ENCODE measurements around the gene CWC22. TPM values are rescaled to one million over a fixed set of nuclear protein-coding genes. Genes with fewer than 3 reads are reported as not detected.

The CWC22 gene
- total RNA-seq, 2 donors from 2014 or later = 16.3 to 17.8 TPM

- H3K4me1 ChIP-seq (replicated peaks) = no peaks in the 10 kb centered on the region
- no peak overlapping the region for H3K27ac ChIP-seq
- no peak for DNase-seq (ENCODE audit: low spot score)
- no peaks in the 10 kb centered on the region for H3K36me3 ChIP-seq
- intact Hi-C loops (cut with DNase I) = no loop called here
- no peak for TF ChIP-seq POLR2A (IDR thresholded peaks at IDR 0.05)
- no peak for TF ChIP-seq POLR2AphosphoS5 (IDR thresholded peaks at IDR 0.05)
- no peak for TF ChIP-seq CTCF (IDR thresholded peaks at IDR 0.05)
- H3K9me3 ChIP-seq = no peaks in the 10 kb centered on the region
- H3K4me3 ChIP-seq = no peak overlapping the region
- whole genome bisulfite sequencing = 60% methylated on average over 5 of the region's 5 CpGs
- no peaks in the 10 kb centered on the region for H3K27me3 ChIP-seq (replicated peaks; ENCODE audit: insufficient read depth)
These were observed 27.1 kb upstream of the CWC22 start for GRCh38 chr2:180033993-180034894.

- 97% methylated on average over 1 of the region's 1 CpG for WGBS
- H3K36me3 ChIP-seq = no peaks in the 10 kb centered on the region
- no peak overlapping the region for H3K27ac ChIP-seq
- no peak overlapping the region for H3K4me3 ChIP-seq
- no peak for TF ChIP-seq CTCF (IDR thresholded peaks at IDR 0.05)
- no peak for TF ChIP-seq POLR2AphosphoS5 (IDR thresholded peaks at IDR 0.05)
- no peak for TF ChIP-seq POLR2A (IDR thresholded peaks at IDR 0.05)
- intact Hi-C loops (cut with DNase I) = no loop called here
- no peaks in the 10 kb centered on the region for H3K4me1 ChIP-seq (replicated peaks)
- no peaks in the 10 kb centered on the region for H3K27me3 ChIP-seq (replicated peaks; ENCODE audit: insufficient read depth)
- H3K9me3 ChIP-seq = no peaks in the 10 kb centered on the region
- no peak for DNase-seq (ENCODE audit: low spot score)
These were observed 22.5 kb upstream of the CWC22 start for GRCh38 chr2:180029575-180029974.

GRCh38 chr2:180021850-180022249 is 14.8 kb upstream of the CWC22 start:
- Histone ChIP-seq H3K4me1 (replicated peaks) (no peaks in the 10 kb centered on the region), H3K4me3 (no peak overlapping the region), H3K27ac (no peak overlapping the region), H3K36me3 (no peaks in the 10 kb centered on the region), H3K9me3 (no peaks in the 10 kb centered on the region), H3K27me3 (replicated peaks; ENCODE audit: insufficient read depth) (no peaks in the 10 kb centered on the region)
- intact Hi-C loops (cut with DNase I) = no loop called here
- no peak for DNase-seq (ENCODE audit: low spot score)
- WGBS = 86% methylated on average over 23 of the region's 23 CpGs
- TF ChIP-seq POLR2A (IDR thresholded peaks at IDR 0.05) = no peak
- no peak for TF ChIP-seq CTCF (IDR thresholded peaks at IDR 0.05)
- no peak for TF ChIP-seq POLR2AphosphoS5 (IDR thresholded peaks at IDR 0.05)

- no peak overlapping the region for H3K4me3 ChIP-seq
- no peaks in the 10 kb centered on the region for H3K27me3 ChIP-seq (replicated peaks; ENCODE audit: insufficient read depth)
- H3K4me1 ChIP-seq (replicated peaks) = no peaks in the 10 kb centered on the region
- no peaks in the 10 kb centered on the region for H3K36me3 ChIP-seq
- TF ChIP-seq CTCF (IDR thresholded peaks at IDR 0.05) (no peak), POLR2A (IDR thresholded peaks at IDR 0.05) (no peak), POLR2AphosphoS5 (IDR thresholded peaks at IDR 0.05) (no peak)
- no peak overlapping the region for H3K27ac ChIP-seq
- no peaks in the 10 kb centered on the region for H3K9me3 ChIP-seq
- DNase-seq (ENCODE audit: low spot score) = no peak
- WGBS = 77% methylated on average over 4 of the region's 4 CpGs
- intact Hi-C loops (cut with DNase I) = no loop called here
These were observed 10.7 kb upstream of the CWC22 start for GRCh38 chr2:180017784-180018183.

GRCh38 chr2:180016937-180017336 is 9.8 kb upstream of the CWC22 start:
- Histone ChIP-seq H3K27ac (no peak overlapping the region), H3K9me3 (no peaks in the 10 kb centered on the region), H3K4me3 (no peak overlapping the region), H3K36me3 (no peaks in the 10 kb centered on the region), H3K4me1 (replicated peaks) (no peaks in the 10 kb centered on the region), H3K27me3 (replicated peaks; ENCODE audit: insufficient read depth) (no peaks in the 10 kb centered on the region)
- WGBS = 90% methylated on average over 2 of the region's 2 CpGs
- no peak for DNase-seq (ENCODE audit: low spot score)
- TF ChIP-seq CTCF (IDR thresholded peaks at IDR 0.05) = no peak
- TF ChIP-seq POLR2A (IDR thresholded peaks at IDR 0.05) = no peak
- no peak for TF ChIP-seq POLR2AphosphoS5 (IDR thresholded peaks at IDR 0.05)
- intact Hi-C loops (cut with DNase I) = no loop called here

Data from prostate gland (tissue), 2 donors.